ENCODE data around the gene CCL16.
"Not testable (repeated sequence)": the region's sequence is repeated elsewhere in the genome, so short reads cannot be mapped to it uniquely, and the experiment has no call there.

The CCL16 gene

GRCh38 chr17:35981246-35981645 lies at the start of gene CCL16:
TSS of gene CCL16 (minus strand) at chr17:35981497. CDS start at chr17:35981420, 77 bp downstream.
- DNase-seq, result no peak

GRCh38 chr17:36030956-36031355 lies 49.7 kb upstream of the CCL16 start:
- no peak for DNase-seq

- no peak for DNase-seq
Measured at GRCh38 chr17:36027761-36028160, 46.5 kb upstream of the CCL16 start.

- no peak for DNase-seq
Measured at GRCh38 chr17:36024106-36024869, 43.0 kb upstream of the CCL16 start.

GRCh38 chr17:36019423-36019822 lies 38.1 kb upstream of the CCL16 start:
- DNase-seq, result no peak

- no peak for DNase-seq
Measured at GRCh38 chr17:36017799-36018198, 36.5 kb upstream of the CCL16 start, which contains the start of gene CCL23. TSS of gene CCL23 (minus strand) at chr17:36017972. CDS start at chr17:36017897, 75 bp downstream.

GRCh38 chr17:36016555-36016954 lies 35.3 kb upstream of the CCL16 start:
- DNase-seq, result no peak

GRCh38 chr17:36015895-36016294 lies 34.6 kb upstream of the CCL16 start:
- DNase-seq, result not testable (repeated sequence)

GRCh38 chr17:36014946-36015345 lies 33.6 kb upstream of the CCL16 start:
- DNase-seq, result no peak

GRCh38 chr17:36011201-36011600 lies 29.9 kb upstream of the CCL16 start:
- DNase-seq, result no peak

- no peak for DNase-seq
Measured at GRCh38 chr17:36008998-36009665, 27.8 kb upstream of the CCL16 start.

- DNase-seq, result no peak
Measured at GRCh38 chr17:36004594-36005108, 23.4 kb upstream of the CCL16 start.

GRCh38 chr17:36002631-36003030 lies 21.3 kb upstream of the CCL16 start:
- no peak for DNase-seq

- no peak for DNase-seq
Measured at GRCh38 chr17:36001862-36002603, 20.7 kb upstream of the CCL16 start.

- DNase-seq, result no peak
Measured at GRCh38 chr17:36001110-36001771, 19.9 kb upstream of the CCL16 start, which contains the start of gene CCL15. TSS of gene CCL15 (minus strand) at chr17:36001553. CDS start at chr17:36001492, 61 bp downstream.

GRCh38 chr17:36000732-36001109 lies 19.4 kb upstream of the CCL16 start:
- DNase-seq, result no peak

GRCh38 chr17:35998756-35999155 lies 17.5 kb upstream of the CCL16 start:
- DNase-seq, result no peak

GRCh38 chr17:35998018-35998545 lies 16.8 kb upstream of the CCL16 start:
- no peak for DNase-seq

GRCh38 chr17:35995346-35995745 lies 14.0 kb upstream of the CCL16 start:
- DNase-seq, result not testable (repeated sequence)

- no peak for DNase-seq
Measured at GRCh38 chr17:35991075-35991474, 9.8 kb upstream of the CCL16 start.

- no peak for DNase-seq
Measured at GRCh38 chr17:35988164-35988563, 6.9 kb upstream of the CCL16 start.

- DNase-seq, result no peak
Measured at GRCh38 chr17:35986643-35987042, 5.3 kb upstream of the CCL16 start, which contains the start of gene CCL14. TSS of gene CCL14 (minus strand) at chr17:35986729. CDS start at chr17:35986649, 80 bp downstream.

Data from NCI-H774 (cell line).